Measurements from ENCODE around the gene MTG2. TPM values are rescaled to one million over a fixed set of nuclear protein-coding genes. Genes with fewer than 3 reads are reported as not detected.
"Not testable (repeated sequence)": the region's sequence is repeated elsewhere in the genome, so short reads cannot be mapped to it uniquely, and the experiment has no call there.

The MTG2 gene
- polyA plus RNA-seq, 10 donors: 18.3 to 28.3 (median 24.7) TPM

GRCh38 chr20:62143957-62144825 lies 38.6 kb upstream of the MTG2 start:
- peak in 2 of 3 donors; percentile 55 to 78 for DNase-seq

- DNase-seq: no peak
These were observed 37.2 kb upstream of the MTG2 start for GRCh38 chr20:62145688-62146018.

- no peak for DNase-seq
These were observed 36.6 kb upstream of the MTG2 start for GRCh38 chr20:62146019-62146755.

- no peak for DNase-seq
These were observed 35.7 kb upstream of the MTG2 start for GRCh38 chr20:62147125-62147524.

GRCh38 chr20:62147528-62147927 lies 35.3 kb upstream of the MTG2 start:
- DNase-seq: no peak

- not testable (repeated sequence) for DNase-seq
These were observed 34.4 kb upstream of the MTG2 start for GRCh38 chr20:62148383-62148782.

- no peak for DNase-seq
These were observed 33.9 kb upstream of the MTG2 start for GRCh38 chr20:62148908-62149314.

- DNase-seq: peak in 1 of 3 donors; percentile 45
These were observed 33.1 kb upstream of the MTG2 start for GRCh38 chr20:62149532-62150309.

- no peak for DNase-seq
These were observed 32.6 kb upstream of the MTG2 start for GRCh38 chr20:62150310-62150575.

GRCh38 chr20:62151225-62151624 lies 31.6 kb upstream of the MTG2 start:
- DNase-seq: no peak

GRCh38 chr20:62151835-62152364 lies 30.9 kb upstream of the MTG2 start:
- DNase-seq: no peak

GRCh38 chr20:62155428-62156253 lies 27.2 kb upstream of the MTG2 start:
- DNase-seq: no peak

GRCh38 chr20:62156254-62156556 lies 26.6 kb upstream of the MTG2 start:
- no peak for DNase-seq

- peak in 2 of 3 donors; percentile 49 to 70 for DNase-seq
These were observed 26.0 kb upstream of the MTG2 start for GRCh38 chr20:62156592-62157386.

GRCh38 chr20:62157387-62158087 lies 25.3 kb upstream of the MTG2 start:
- no peak for DNase-seq

- DNase-seq: no peak
These were observed 24.8 kb upstream of the MTG2 start for GRCh38 chr20:62158088-62158400.

- DNase-seq: no peak
These were observed 24.3 kb upstream of the MTG2 start for GRCh38 chr20:62158541-62158940.

GRCh38 chr20:62159052-62159451 lies 23.8 kb upstream of the MTG2 start:
- DNase-seq: no peak

GRCh38 chr20:62159839-62160238 lies 23.0 kb upstream of the MTG2 start:
- no peak for DNase-seq

GRCh38 chr20:62160253-62160652 lies 22.6 kb upstream of the MTG2 start:
- DNase-seq: no peak

Measured in muscle of back (tissue), 11 donors.